K562 (cell line): ENCODE results near the gene NFYC. TPM values are rescaled to one million over a fixed set of nuclear protein-coding genes. Genes with fewer than 3 reads are reported as not detected.

Experiments used
- ATAC-seq: fragments of 200-7000 bp; cut with Tn5 transposase; 3 replicates; pipeline ENCODE4 v1.9.1; 2020; ENCODE audit warnings: moderate library complexity
- BruUV-seq: library from RNA; stranded (reverse); fragments of 400-500 nt; replicated peaks from 2 replicates; lab custom pipeline; 2021; lab: Mats Ljungman, UMichigan
- CTCF ChIA-PET: fragments of 300-600 bp; formaldehyde crosslinking; extraction: SDS; loops from one replicate; lab custom pipeline; 2021; ENCODE audit warnings: low intra/inter-chr PET ratio; lab: Yijun Ruan, JAX
- POLR2A ChIA-PET: fragments of 300-600, 350-650 bp; sonication (Branson Sonifier 250); formaldehyde crosslinking; extraction: SDS; loops from one replicate; lab custom pipeline; 2021; ENCODE audit warnings: antibody characterized with exemption, inconsistent platforms; lab: Yijun Ruan, JAX
- DNase-seq, 4 experiments: peaks; one replicate each; pipeline versions ENCODE4 v3.0.0 to v3.0.0-alpha.2; 2011 to 2018; ENCODE audit warnings: low spot score in 3 of 4, mixed read lengths in 3 of 4; ENCODE audit errors: extremely low read depth in 1 of 4
- FAIRE-seq: peaks from 2 replicates; lab custom pipeline; 2011; peaks lifted over from hg19 to GRCh38; lab: Jason Lieb, UNC
- H2AFZ ChIP-seq: 2 replicates; pipeline ENCODE4 v1.6.0; 2011; ENCODE audit warnings: low read depth, low read length, control low read depth, inconsistent platforms
- H3K27ac ChIP-seq: fragments of 200-600 bp; 3 replicates; pipeline ENCODE4 v1.8.0; 2011; ENCODE audit warnings: low read depth, mild to moderate bottlenecking, control low read depth, inconsistent platforms, low read length, moderate library complexity, mixed read lengths; ENCODE audit errors: extremely low read depth
- H3K27me3 ChIP-seq, 2 experiments: fragments of 300-600 bp in 1 of 2; 2 replicates in 1 of 2; 3 replicates in 1 of 2; pipeline versions ENCODE4 v1.6.0 to v1.8.0; 2011; ENCODE audit warnings: inconsistent platforms in 2 of 2, low read length in 2 of 2, mild to moderate bottlenecking in 1 of 2, mixed read lengths in 1 of 2, moderate library complexity in 1 of 2; ENCODE audit not compliant: control insufficient read depth in 2 of 2, insufficient read depth in 2 of 2
- H3K36me3 ChIP-seq: fragments of 300-600 bp; 3 replicates; pipeline ENCODE4 v1.8.0; 2011; ENCODE audit warnings: mild to moderate bottlenecking, low read length, inconsistent platforms; ENCODE audit not compliant: control insufficient read depth, insufficient read depth
- H3K4me1 ChIP-seq, 2 experiments: fragments of 200-600 bp in 1 of 2; replicated peaks in 1 of 2; 2 replicates in 1 of 2; 3 replicates in 1 of 2; pipeline versions ENCODE4 v1.5.1 to v1.8.0; 2011; ENCODE audit warnings: inconsistent platforms in 2 of 2, low read length in 2 of 2, mild to moderate bottlenecking in 1 of 2, mixed read lengths in 1 of 2, moderate library complexity in 1 of 2; ENCODE audit not compliant: control insufficient read depth in 2 of 2, insufficient read depth in 2 of 2
- H3K4me2 ChIP-seq: 2 replicates; pipeline ENCODE4 v1.6.1; 2011; ENCODE audit warnings: low read length, control low read depth, inconsistent platforms, mixed read lengths; ENCODE audit not compliant: insufficient read depth
- H3K4me3 ChIP-seq: fragments of 200-600 bp; sonication (generic), shearing (Covaris generic); 2 replicates; pipeline ENCODE4 v1.5.1; 2016; ENCODE audit warnings: control low read depth, inconsistent platforms
- H3K79me2 ChIP-seq: fragments of 200-600 bp; 3 replicates; pipeline ENCODE4 v1.8.0; 2011; ENCODE audit warnings: low read length, inconsistent platforms; ENCODE audit not compliant: control insufficient read depth, insufficient read depth
- H3K9ac ChIP-seq, 2 experiments: 2 replicates each; pipeline versions ENCODE4 v1.6.0 to v1.6.1; 2011; ENCODE audit warnings: low read depth in 2 of 2, low read length in 2 of 2, control low read depth in 1 of 2, inconsistent platforms in 1 of 2, mild to moderate bottlenecking in 1 of 2, mixed read lengths in 1 of 2; ENCODE audit not compliant: insufficient read depth in 1 of 2
- H3K9me1 ChIP-seq: one replicate; pipeline ENCODE4 v1.6.0; 2011; ENCODE audit warnings: inconsistent platforms, mild to moderate bottlenecking, low read length, moderate library complexity; ENCODE audit not compliant: control insufficient read depth, insufficient read depth
- H3K9me3 ChIP-seq: replicated peaks from 2 replicates; pipeline ENCODE4 v1.5.1; 2011; ENCODE audit warnings: low read depth, low read length, inconsistent platforms; ENCODE audit not compliant: control insufficient read depth, insufficient read depth
- H4K20me1 ChIP-seq: replicated peaks from 2 replicates; pipeline ENCODE4 v1.6.1; 2011; ENCODE audit warnings: low read length, inconsistent platforms, mixed read lengths; ENCODE audit not compliant: control insufficient read depth, insufficient read depth
- CBFA2T2 ChIP-seq: fragments of 450-650 bp; conservative IDR thresholded peaks from 2 replicates; pipeline ENCODE4 v1.6.1; 2017; ENCODE audit warnings: mild to moderate bottlenecking
- CTBP1 ChIP-seq: fragments of 450-650 bp; IDR thresholded peaks from 2 replicates; pipeline ENCODE4 v1.6.1; 2016; ENCODE audit warnings: borderline replicate concordance
- ERF ChIP-seq: fragments of 450-650 bp; formaldehyde crosslinking; IDR thresholded peaks from 2 replicates; pipeline ENCODE4 v1.4.0; 2020; ENCODE audit warnings: mild to moderate bottlenecking, mixed read lengths
- FOXP1 ChIP-seq: sonication (generic); formaldehyde crosslinking; IDR thresholded peaks from 2 replicates; pipeline ENCODE4 v1.8.0; 2022; ENCODE audit warnings: mild to moderate bottlenecking, missing genetic modification reagents
- HDAC1 ChIP-seq, 2 experiments: fragments of 450-650 bp; IDR thresholded peaks; 2 replicates each; pipeline ENCODE4 v1.6.1; 2016 to 2017; ENCODE audit warnings: inconsistent platforms in 1 of 2, mild to moderate bottlenecking in 1 of 2, moderate library complexity in 1 of 2
- L3MBTL2 ChIP-seq: fragments of 450-650 bp; IDR thresholded peaks from 2 replicates; pipeline ENCODE4 v1.6.1; 2016; ENCODE audit warnings: mild to moderate bottlenecking, moderate library complexity
- MTA3 ChIP-seq: fragments of 450-650 bp; formaldehyde crosslinking; IDR thresholded peaks from 2 replicates; pipeline ENCODE4 v1.6.1; 2017; ENCODE audit warnings: mild to moderate bottlenecking, borderline replicate concordance
- NR2C2 ChIP-seq, 2 experiments: fragments of 200-800 bp in 1 of 2; sonication (Bioruptor generic) in 1 of 2; sonication (generic) in 1 of 2; formaldehyde crosslinking in 1 of 2; IDR thresholded peaks; 2 replicates each; pipeline versions ENCODE4 v1.6.1 to v1.8.0; 2016 to 2022; ENCODE audit warnings: mild to moderate bottlenecking in 1 of 2, missing compliant biosample characterization in 1 of 2, missing genetic modification characterization in 1 of 2, missing genetic modification reagents in 1 of 2
- POLR2G ChIP-seq: fragments of 200-400 bp; formaldehyde crosslinking; IDR thresholded peaks from 2 replicates; pipeline ENCODE4 v1.6.1; 2017; ENCODE audit warnings: low read depth, mild to moderate bottlenecking, antibody characterized with exemption, low read length, moderate library complexity
- SMARCA5 ChIP-seq: fragments of 450-650 bp; IDR thresholded peaks from 2 replicates; pipeline ENCODE4 v1.6.1; 2016
- UBTF ChIP-seq, 2 experiments: IDR thresholded peaks; 2 replicates each; pipeline ENCODE4 v1.6.1; 2012; ENCODE audit warnings: improper control_type of control experiment in 2 of 2, low read depth in 2 of 2, low read length in 2 of 2, borderline replicate concordance in 1 of 2
- ZC3H8 ChIP-seq: fragments of 450-650 bp; IDR thresholded peaks from 2 replicates; pipeline ENCODE4 v1.6.1; 2017
- ZFX ChIP-seq: sonication (generic); formaldehyde crosslinking; IDR thresholded peaks from 2 replicates; pipeline ENCODE4 v1.8.0; 2022; ENCODE audit warnings: mild to moderate bottlenecking, missing genetic modification reagents, moderate library complexity
- WGBS: fragments of 100-300 bp; shearing (Covaris generic); methylation state at CpG from one replicate; pipeline ENCODE4 v1.1.6; 2016; ENCODE audit warnings: low coverage, mixed read lengths; ENCODE audit not compliant: insufficient coverage; ENCODE audit errors: missing lambda C conversion rate; 5-methylcytosine and 5-hydroxymethylcytosine counted together
- in situ Hi-C: fragments of 300-500 bp; cut with MboI; formaldehyde crosslinking; loops from 4 replicates; pipeline ENCODE4 v1.15.0; 2018; ENCODE audit warnings: inconsistent platforms, mixed read lengths
- intact Hi-C: fragments of 100-400 bp; cut with micrococcal nuclease; formaldehyde crosslinking; loops from 2 replicates; pipeline ENCODE4 v1.14.2; 2022
- polyA plus RNA-seq, 8 experiments: library from polyadenylated mRNA; depleted of rRNA in 4 of 8; stranded (reverse) in 5 of 8; unstranded in 3 of 8; fragments of >200 nt; fragmentation: Nextera tagmentation in 2 of 8; fragmentation: Illumina TruSeq in 1 of 8; extraction: Ambion mirVana in 2 of 8; extraction: Trizol in 1 of 8; gene quantifications; 2 replicates each; pipeline versions ENCODE4 v1.2.1 to v1.2.3, GENCODE V29; 2011 to 2014; ENCODE audit warnings: inconsistent platforms in 1 of 8, missing spikeins in 1 of 8
- total RNA-seq, 7 experiments: library from RNA; depleted of rRNA in 6 of 7; stranded (reverse); fragments of >200 nt in 6 of 7; fragmentation: Illumina TruSeq in 2 of 7; extraction: Trizol in 2 of 7; gene quantifications; 2 replicates each; pipeline versions ENCODE4 v1.2.1 to v1.2.3, GENCODE V29; 2011 to 2021; ENCODE audit warnings: low replicate concordance in 1 of 7
- TF ChIP-seq, protein P1 (sequence below): fragments of 250-450 bp; sonication (Bioruptor Pico); IDR thresholded peaks from 2 replicates; pipeline ENCODE4 v1.8.0; 2021; ENCODE audit warnings: borderline replicate concordance, mild to moderate bottlenecking, moderate library complexity; ENCODE audit not compliant: poor library complexity, severe bottlenecking
- TF ChIP-seq, protein P2 (sequence below): sonication (generic); formaldehyde crosslinking; IDR thresholded peaks from 2 replicates; pipeline ENCODE4 v1.8.0; 2022; ENCODE audit warnings: mild to moderate bottlenecking, missing genetic modification reagents
- TF ChIP-seq, protein P3 (sequence below), 2 experiments: fragments of 450-650 bp; IDR thresholded peaks; 2 replicates each; pipeline ENCODE4 v1.6.1; 2016

The NFYC gene
- total and polyA plus RNA-seq, 9 of the 15 experiments (the other 6 are each of a cell fraction or from before 2014, with no cell fraction given): 4.8 to 59.8 (median 41.1) TPM

DNA sequence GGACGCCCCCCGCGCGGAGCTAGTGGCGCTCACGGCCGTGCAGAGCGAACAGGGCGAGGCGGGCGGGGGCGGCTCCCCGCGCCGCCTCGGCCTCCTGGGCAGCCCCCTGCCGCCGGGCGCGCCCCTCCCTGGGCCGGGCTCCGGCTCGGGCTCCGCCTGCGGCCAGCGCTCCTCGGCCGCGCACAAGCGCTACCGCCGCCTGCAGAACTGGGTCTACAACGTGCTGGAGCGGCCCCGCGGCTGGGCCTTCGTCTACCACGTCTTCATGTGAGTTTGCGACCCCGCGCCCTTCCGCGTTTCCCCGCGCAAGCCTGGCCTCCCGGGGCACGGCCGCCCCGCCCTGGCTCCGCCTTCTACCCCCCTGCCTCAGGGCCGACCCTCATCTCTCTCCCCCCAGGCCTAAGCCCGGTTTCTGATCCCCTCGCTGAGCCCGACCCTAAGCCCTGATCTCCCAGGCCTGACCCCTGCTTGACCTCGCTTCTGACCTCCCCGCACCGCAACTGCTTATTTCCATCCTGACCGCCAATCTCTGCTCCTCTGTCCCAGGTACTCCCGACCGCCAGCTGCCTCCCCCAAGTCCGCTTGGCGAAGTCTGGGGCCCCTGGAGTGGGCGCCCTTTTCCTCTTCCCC, 92.8 kb downstream of the NFYC start:
- DNase-seq: peak; percentile 54 to 88 (median 76)
- H3K9ac ChIP-seq: peak overlapping the region; percentile 47 to 93
- no peak for FAIRE-seq
- H3K4me2 ChIP-seq: peak overlapping the region; percentile 70
- no peaks in the 10 kb centered on the region for H3K9me3 ChIP-seq
- BruUV-seq: no TSS peak
- H3K27me3 ChIP-seq: no peaks in the 10 kb centered on the region
- ChIA-PET POLR2A (interaction anchor here (0.6 kb wide), 1 partner anchor 33 kb away, joined by 3 read pairs; no protein-coding TSS in a partner anchor), CTCF (no interaction called here)
- in situ Hi-C loops (loop anchor here (5.0 kb wide), 1 partner anchor 58 kb away; no protein-coding TSS in a partner anchor), intact Hi-C loops (no loop called here)
- WGBS: 37% methylated on average over 12 of the region's 63 CpGs
- H3K4me3 ChIP-seq: peak overlapping the region; percentile 37
- no peaks in the 10 kb centered on the region for H3K36me3 ChIP-seq
- peaks cover 7% of the 10 kb centered on the region; the same call in 2 of the 3 replicates for H3K79me2 ChIP-seq
- H4K20me1 ChIP-seq: peaks cover 7% of the 10 kb centered on the region
- peaks cover 13 to 35% of the 10 kb centered on the region in 2 experiments for H3K4me1 ChIP-seq
- ATAC-seq: peak; percentile 56
- H3K27ac ChIP-seq: peak overlapping the region; percentile 47; the same call in 1 of the 3 replicates
- peak overlapping the region; percentile 75 for H2AFZ ChIP-seq
- H3K9me1 ChIP-seq: no peaks in the 10 kb centered on the region
- TF ChIP-seq, protein P1, sequence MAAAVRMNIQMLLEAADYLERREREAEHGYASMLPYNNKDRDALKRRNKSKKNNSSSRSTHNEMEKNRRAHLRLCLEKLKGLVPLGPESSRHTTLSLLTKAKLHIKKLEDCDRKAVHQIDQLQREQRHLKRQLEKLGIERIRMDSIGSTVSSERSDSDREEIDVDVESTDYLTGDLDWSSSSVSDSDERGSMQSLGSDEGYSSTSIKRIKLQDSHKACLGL (CRISPR knock-in tag): no peak
- peak; percentile 49 for TF ChIP-seq POLR2G
- peak; percentile 34; the same call in 1 of the 2 replicates for TF ChIP-seq FOXP1 (CRISPR knock-in tag)
- TF ChIP-seq HDAC1 (IDR thresholded peaks at IDR 0.05): peak in 1 of 2 experiments; percentile 67; a peak in 2 of 4 replicates
- TF ChIP-seq CTBP1: peak; percentile 31; the same call in 1 of the 2 replicates
- peak; percentile 88 for TF ChIP-seq L3MBTL2
- TF ChIP-seq ERF: 0 out of 2 replicates have a peak, but pooled peaks have one; percentile 21
- TF ChIP-seq MTA3: peak; percentile 42; the same call in 1 of the 2 replicates
- TF ChIP-seq ZC3H8: no peak
- peak; percentile 62 for TF ChIP-seq ZFX (CRISPR knock-in tag)
- TF ChIP-seq UBTF (IDR thresholded peaks at IDR 0.05; ENCODE audit: borderline replicate concordance in 1 of 2, low read depth in 2 of 2, low read length in 2 of 2): peak; percentile 54 to 58; a peak in 1 of 4 replicates
- TF ChIP-seq SMARCA5: 0 out of 2 replicates have a peak, but pooled peaks have one; percentile 24
- TF ChIP-seq, protein P2, sequence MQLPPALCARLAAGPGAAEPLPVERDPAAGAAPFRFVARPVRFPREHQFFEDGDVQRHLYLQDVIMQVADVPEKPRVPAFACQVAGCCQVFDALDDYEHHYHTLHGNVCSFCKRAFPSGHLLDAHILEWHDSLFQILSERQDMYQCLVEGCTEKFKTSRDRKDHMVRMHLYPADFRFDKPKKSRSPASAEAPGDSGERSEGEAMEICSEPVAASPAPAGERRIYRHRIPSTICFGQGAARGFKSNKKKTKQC (CRISPR knock-in tag): peak; percentile 30; the same call in 1 of the 2 replicates
- peak; percentile 32 for TF ChIP-seq NR2C2 (CRISPR knock-in tag; IDR thresholded peaks at IDR 0.05)
- TF ChIP-seq NR2C2 (tag; IDR thresholded peaks at IDR 0.05): peak; percentile 60; the same call in 1 of the 2 replicates
- TF ChIP-seq, protein P3, sequence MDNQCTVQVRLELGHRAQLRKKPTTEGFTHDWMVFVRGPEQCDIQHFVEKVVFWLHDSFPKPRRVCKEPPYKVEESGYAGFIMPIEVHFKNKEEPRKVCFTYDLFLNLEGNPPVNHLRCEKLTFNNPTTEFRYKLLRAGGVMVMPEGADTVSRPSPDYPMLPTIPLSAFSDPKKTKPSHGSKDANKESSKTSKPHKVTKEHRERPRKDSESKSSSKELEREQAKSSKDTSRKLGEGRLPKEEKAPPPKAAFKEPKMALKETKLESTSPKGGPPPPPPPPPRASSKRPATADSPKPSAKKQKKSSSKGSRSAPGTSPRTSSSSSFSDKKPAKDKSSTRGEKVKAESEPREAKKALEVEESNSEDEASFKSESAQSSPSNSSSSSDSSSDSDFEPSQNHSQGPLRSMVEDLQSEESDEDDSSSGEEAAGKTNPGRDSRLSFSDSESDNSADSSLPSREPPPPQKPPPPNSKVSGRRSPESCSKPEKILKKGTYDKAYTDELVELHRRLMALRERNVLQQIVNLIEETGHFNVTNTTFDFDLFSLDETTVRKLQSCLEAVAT (IDR thresholded peaks at IDR 0.05): peak in 1 of 2 experiments; percentile 55; a peak in 1 of 4 replicates
- no peak for TF ChIP-seq CBFA2T2
